Sigmoid colon (tissue), 4 donors: ENCODE data around the gene DENND2A.
"Not testable (repeated sequence)": the region's sequence is repeated elsewhere in the genome, so short reads cannot be mapped to it uniquely, and the experiment has no call there.

Experiments
- POLR2A ChIP-seq, 2 donors: fragments of 450-650 bp; IDR thresholded peaks; one replicate each; pipeline ENCODE4 v1.6.1; 2016; ENCODE audit warnings: antibody characterized with exemption in 2 of 2, mild to moderate bottlenecking in 2 of 2, moderate library complexity in 2 of 2
- POLR2AphosphoS5 ChIP-seq, 4 donors: sonication (generic); formaldehyde crosslinking; IDR thresholded peaks; one replicate each; pipeline ENCODE4 v1.6.1; 2017; ENCODE audit warnings: antibody characterized with exemption in 4 of 4
- TF ChIP-seq, protein P1 (sequence below), 4 experiments: fragments of 450-650 bp in 3 of 4; fragments of 200-600 bp in 1 of 4; IDR thresholded peaks; one replicate each; pipeline ENCODE4 v1.5.1; 2016 to 2019; ENCODE audit warnings: antibody characterized with exemption in 4 of 4, mild to moderate bottlenecking in 3 of 4, moderate library complexity in 2 of 4

DNA sequence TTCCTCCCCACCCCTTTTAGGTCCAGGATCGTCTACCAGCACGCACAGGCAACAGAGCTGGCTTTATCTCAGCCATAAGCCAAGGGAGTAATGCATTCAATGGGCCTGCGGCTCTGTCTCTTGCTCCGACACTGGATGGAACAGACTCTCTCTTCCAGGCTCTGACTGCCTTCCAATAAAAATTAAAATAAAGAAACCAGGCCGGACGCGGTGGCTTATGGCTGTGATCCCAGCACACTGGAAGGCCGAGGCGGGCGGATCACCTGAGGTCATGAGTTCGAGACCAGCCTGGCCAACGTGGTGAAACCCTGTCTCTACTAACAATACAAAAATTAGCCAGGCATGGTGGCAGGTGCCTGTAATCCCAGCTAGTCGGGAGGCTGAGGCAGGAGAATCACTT lies 4.1 kb upstream of the DENND2A start:
- TF ChIP-seq, protein P1, sequence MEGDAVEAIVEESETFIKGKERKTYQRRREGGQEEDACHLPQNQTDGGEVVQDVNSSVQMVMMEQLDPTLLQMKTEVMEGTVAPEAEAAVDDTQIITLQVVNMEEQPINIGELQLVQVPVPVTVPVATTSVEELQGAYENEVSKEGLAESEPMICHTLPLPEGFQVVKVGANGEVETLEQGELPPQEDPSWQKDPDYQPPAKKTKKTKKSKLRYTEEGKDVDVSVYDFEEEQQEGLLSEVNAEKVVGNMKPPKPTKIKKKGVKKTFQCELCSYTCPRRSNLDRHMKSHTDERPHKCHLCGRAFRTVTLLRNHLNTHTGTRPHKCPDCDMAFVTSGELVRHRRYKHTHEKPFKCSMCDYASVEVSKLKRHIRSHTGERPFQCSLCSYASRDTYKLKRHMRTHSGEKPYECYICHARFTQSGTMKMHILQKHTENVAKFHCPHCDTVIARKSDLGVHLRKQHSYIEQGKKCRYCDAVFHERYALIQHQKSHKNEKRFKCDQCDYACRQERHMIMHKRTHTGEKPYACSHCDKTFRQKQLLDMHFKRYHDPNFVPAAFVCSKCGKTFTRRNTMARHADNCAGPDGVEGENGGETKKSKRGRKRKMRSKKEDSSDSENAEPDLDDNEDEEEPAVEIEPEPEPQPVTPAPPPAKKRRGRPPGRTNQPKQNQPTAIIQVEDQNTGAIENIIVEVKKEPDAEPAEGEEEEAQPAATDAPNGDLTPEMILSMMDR (IDR thresholded peaks at IDR 0.05), result not testable (repeated sequence)
- not testable (repeated sequence) for TF ChIP-seq POLR2A, POLR2AphosphoS5 (IDR thresholded peaks at IDR 0.05)
